AG10803 (cell line): ENCODE results near the gene OR2T5.
"Not testable (repeated sequence)": the region's sequence is repeated elsewhere in the genome, so short reads cannot be mapped to it uniquely, and the experiment has no call there.

ENCODE experiments used
- DNase-seq: peaks from one replicate; pipeline ENCODE4 v3.0.0; 2010; ENCODE audit warnings: low read depth
- H3K4me3 ChIP-seq: 2 replicates; pipeline ENCODE4 v1.5.1; 2011; ENCODE audit warnings: mild to moderate bottlenecking, low read length, control low read depth
- TF ChIP-seq, protein P1 (sequence below): conservative IDR thresholded peaks from 2 replicates; pipeline ENCODE4 v1.5.1; 2011; ENCODE audit warnings: mild to moderate bottlenecking, low read length, control low read depth, inconsistent platforms

Gene OR2T5

GRCh38 chr1:248481686-248482579 is 6.5 kb upstream of the OR2T5 start:
- not testable (repeated sequence) for DNase-seq, H3K4me3 ChIP-seq

DNA sequence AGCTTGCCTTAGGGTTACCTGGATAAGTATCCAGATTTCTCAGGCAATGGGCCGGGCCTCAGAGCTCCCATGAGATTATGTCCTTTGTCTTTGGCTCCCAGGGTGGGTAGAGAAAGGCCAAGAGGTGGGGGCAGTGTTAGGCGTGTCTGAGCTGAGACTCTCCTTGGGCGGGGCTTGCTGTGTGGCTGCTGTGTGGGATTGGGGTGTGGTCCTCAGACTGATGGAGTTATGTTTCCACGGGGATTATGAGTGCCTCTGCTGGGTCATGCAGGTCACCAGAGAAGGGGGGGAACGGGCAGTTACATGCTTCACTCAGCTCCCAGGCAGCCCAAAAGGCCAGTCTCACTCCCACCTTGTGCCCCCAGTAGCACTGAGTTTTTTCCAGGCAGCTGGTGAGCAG is 8.3 kb downstream of the OR2T5 start:
- not testable (repeated sequence) for H3K4me3 ChIP-seq, DNase-seq

DNA sequence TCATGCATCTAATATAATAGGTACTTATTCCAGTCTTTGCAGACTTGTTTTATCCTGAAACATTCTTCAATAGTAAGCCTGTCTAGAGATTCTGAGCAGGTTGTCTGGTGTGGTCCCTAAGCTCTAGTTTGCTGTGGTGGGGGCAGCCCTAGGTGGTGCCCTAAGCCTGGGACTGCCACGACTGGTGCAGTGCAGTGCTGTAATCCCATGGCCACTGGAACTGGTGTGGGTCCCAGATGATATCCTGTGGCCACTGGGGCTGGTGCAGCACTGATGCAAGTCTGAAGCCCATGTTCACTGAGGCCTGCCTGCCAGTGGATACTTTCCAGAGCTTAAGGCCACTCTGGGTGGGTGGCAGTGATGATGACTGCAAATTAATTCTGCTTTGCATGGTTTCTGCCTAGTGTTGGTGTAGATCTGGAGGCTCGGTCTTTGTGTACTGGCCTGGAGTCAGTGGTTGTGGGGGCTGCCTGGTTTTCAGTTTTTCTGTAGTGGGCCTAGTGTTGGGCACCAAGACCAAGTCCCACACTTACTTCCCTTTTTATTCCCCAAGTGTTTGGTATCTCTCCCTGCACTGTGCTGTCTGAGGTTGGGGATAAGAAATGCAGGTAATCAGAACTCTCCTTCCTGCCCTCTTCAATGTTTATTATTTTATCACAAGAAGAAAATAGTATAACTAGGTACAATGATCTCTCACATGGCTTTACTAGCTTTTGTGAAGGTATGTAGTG is 12.1 kb downstream of the OR2T5 start:
- H3K4me3 ChIP-seq, DNase-seq: not testable (repeated sequence)

DNA sequence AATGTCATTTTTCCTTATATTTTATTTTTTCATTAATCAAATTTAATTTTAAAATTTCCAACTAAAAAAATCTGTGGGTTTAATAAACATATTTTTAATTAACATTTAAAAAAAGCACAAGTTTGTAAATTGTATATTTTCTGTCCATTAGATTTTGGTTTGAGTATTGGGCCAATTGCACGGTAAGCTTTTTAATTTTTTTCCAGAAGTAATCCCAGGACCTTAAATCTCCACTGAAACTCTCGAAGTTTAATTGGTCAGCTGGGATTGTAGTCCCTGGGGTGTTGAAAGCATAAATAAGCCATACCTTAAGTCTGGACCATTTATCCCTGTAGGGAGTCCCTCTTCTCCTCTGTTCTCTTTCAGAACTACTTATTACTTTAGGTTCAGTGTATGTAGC is 19.4 kb downstream of the OR2T5 start, which contains the start of gene OR2G6:
Gene OR2G6 (plus strand): TSS at position 301 of the 400 bp plus-strand sequence. CDS start 13,574 bp downstream, outside the sequence.
- H3K4me3 ChIP-seq: not testable (repeated sequence)

GRCh38 chr1:248510217-248510616 is 21.8 kb downstream of the OR2T5 start:
- not testable (repeated sequence) for H3K4me3 ChIP-seq, DNase-seq

More for the DNA sequence above, 19.4 kb downstream of the OR2T5 start, which contains the start of gene OR2G6:
- not testable (repeated sequence) for DNase-seq

- TF ChIP-seq, protein P1, sequence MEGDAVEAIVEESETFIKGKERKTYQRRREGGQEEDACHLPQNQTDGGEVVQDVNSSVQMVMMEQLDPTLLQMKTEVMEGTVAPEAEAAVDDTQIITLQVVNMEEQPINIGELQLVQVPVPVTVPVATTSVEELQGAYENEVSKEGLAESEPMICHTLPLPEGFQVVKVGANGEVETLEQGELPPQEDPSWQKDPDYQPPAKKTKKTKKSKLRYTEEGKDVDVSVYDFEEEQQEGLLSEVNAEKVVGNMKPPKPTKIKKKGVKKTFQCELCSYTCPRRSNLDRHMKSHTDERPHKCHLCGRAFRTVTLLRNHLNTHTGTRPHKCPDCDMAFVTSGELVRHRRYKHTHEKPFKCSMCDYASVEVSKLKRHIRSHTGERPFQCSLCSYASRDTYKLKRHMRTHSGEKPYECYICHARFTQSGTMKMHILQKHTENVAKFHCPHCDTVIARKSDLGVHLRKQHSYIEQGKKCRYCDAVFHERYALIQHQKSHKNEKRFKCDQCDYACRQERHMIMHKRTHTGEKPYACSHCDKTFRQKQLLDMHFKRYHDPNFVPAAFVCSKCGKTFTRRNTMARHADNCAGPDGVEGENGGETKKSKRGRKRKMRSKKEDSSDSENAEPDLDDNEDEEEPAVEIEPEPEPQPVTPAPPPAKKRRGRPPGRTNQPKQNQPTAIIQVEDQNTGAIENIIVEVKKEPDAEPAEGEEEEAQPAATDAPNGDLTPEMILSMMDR: no peak
- no peak for DNase-seq
- no peak overlapping the region for H3K4me3 ChIP-seq
Measured at GRCh38 chr1:248521856-248522255, 33.5 kb downstream of the OR2T5 start.

GRCh38 chr1:248537449-248537848 is 49.1 kb downstream of the OR2T5 start:
- not testable (repeated sequence) for DNase-seq, H3K4me3 ChIP-seq
